Skin of body (tissue), 2 donors: ENCODE measurements around the gene BMP5. TPM values are rescaled to one million over a fixed set of nuclear protein-coding genes. Genes with fewer than 3 reads are reported as not detected.
"Not testable (repeated sequence)": the region's sequence is repeated elsewhere in the genome, so short reads cannot be mapped to it uniquely, and the experiment has no call there.

ENCODE experiments used
- DNase-seq: peaks from one replicate; lab custom pipeline; 2025; lab: John Stamatoyannopoulos, UW
- total RNA-seq: library from RNA; depleted of rRNA; stranded (reverse); fragments of >200 nt; gene quantifications from one replicate; pipeline ENCODE4 v1.2.3, GENCODE V29; 2014

The BMP5 gene
- total RNA-seq = 5.0 TPM

DNA sequence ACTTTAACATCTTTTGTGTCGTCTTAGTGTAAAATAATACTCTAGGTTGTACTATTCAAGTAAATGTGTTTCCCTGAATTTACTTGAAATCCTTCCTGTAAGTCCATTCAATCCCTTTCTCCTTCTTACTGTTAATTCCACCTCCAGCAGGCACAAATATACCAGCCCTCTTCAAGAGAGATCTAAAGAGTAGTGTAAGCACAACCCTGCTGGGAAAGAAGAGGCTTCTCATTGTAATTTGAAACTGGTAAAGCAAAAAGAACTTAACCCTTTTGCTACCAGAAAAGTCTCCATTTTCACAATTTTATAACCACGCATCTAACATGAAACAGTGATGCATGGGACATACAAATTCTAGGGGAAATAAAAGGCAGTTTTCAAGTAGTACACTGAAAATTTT lies at the start of gene BMP5:
Gene BMP5, minus strand, starts transcription at position 191 of the 400 bp plus-strand sequence. CDS start 725 bp downstream, outside the sequence.
- no peak for DNase-seq

DNA sequence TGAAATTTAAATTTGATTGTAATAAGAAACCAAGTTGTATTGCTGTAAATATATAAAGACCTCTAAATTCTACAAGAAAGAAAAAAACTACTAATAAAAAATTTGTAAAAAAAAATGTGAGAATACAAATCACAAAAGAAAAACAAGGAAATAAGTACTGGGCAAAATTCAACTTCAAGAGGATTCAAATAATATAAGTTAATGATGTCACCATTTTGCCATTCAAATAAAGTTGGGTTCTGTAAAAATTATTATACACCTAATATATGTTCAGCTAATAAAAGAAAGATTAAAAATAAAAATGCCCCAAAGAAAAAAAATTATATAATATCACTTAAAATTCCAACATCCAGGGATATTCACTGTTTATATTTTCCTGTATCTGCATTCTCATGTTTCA lies 47.0 kb upstream of the BMP5 start:
- no peak for DNase-seq

DNA sequence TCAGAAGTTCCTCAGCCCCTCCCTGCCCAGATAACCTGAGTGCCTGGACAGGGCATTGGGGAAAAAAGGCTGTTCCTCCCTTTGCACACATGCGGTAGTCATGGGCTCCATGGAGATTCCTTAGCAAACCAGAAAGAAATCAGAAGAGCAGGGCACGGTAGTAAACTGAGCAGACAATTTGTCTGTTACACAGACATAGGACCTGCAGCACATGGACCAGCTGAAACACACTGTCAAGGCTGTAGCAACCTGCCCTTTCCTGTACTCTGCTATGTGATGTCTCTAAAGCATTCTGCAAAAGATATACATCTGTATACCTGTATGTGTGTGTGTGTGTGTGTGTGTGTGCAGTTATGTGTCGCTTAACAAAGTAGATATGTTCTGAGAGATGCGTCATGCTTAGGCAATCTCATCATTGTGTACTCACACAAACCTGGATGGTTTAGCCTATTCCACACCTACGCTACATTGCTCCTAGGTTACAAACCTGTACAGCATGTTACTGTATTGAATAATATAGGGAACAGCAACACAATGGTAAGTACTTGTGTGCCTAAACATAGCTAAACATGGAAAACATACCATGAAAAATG lies 44.4 kb upstream of the BMP5 start:
- DNase-seq = no peak

DNA sequence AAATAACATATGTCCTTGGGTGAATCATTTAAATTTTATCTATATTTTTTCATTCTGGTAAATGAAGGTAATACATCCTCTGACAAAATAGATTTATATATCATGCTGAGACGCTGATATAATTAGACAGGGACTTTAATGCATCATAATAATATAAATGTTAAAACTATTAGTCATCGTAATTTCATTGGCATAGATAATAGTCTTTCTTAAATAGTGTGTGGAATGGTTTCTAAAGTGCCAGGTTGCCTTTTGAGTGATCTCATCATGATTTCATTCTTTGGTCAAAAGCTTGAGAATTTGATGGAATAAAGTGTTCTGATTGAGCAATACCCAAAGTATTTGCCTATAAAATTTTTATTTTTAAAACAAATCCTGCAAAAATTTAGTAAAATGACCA lies 43.2 kb upstream of the BMP5 start:
- no peak for DNase-seq

DNA sequence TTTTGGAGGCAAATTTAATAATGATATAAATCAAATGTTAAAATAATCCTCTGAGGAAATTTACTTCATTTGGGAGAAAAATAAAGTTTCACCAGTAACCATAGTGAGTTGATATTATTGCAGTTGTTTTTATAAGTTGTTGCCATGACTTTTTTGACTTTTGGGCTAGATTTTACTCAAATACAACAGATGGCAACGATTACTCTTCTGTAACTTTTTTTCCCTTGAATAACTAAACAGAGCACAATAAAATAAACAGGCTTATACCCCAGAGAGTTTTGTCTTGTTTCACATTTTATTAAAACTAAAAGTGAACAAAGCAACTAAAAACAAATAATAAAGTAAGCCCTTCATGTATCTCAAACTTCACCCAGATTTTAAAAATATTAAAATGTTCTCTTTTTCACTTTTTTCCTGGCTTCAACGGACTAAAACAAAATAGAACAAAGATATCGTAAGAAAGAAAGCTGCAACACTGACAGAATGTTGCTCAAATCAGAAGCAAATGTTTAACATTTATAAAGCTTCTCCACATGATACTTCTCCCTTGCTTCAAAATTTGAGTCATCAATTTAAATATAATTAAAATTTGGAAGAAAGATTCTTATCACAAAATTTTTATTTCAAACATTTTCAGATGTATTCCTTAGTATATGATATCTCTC lies 42.5 kb upstream of the BMP5 start:
- peak; percentile 90 for DNase-seq

DNA sequence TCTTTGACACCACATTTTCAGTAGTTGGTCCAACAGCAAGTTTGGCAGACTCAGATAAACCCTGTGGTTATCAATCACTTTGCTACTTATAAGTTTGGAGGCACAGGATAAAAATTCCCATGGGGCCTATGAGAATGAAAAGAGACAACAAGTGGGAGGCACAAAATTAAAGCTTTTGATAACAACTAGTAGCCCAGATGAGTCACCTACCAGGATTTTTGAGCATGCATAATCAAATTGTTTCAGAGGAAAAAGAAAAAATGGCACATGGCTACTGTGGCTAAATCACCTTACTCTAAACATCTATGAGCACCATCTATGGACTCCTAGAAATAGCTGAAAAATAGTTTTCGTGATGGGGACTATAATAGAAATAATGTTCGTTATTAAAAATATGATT lies 40.8 kb upstream of the BMP5 start:
- no peak for DNase-seq

DNA sequence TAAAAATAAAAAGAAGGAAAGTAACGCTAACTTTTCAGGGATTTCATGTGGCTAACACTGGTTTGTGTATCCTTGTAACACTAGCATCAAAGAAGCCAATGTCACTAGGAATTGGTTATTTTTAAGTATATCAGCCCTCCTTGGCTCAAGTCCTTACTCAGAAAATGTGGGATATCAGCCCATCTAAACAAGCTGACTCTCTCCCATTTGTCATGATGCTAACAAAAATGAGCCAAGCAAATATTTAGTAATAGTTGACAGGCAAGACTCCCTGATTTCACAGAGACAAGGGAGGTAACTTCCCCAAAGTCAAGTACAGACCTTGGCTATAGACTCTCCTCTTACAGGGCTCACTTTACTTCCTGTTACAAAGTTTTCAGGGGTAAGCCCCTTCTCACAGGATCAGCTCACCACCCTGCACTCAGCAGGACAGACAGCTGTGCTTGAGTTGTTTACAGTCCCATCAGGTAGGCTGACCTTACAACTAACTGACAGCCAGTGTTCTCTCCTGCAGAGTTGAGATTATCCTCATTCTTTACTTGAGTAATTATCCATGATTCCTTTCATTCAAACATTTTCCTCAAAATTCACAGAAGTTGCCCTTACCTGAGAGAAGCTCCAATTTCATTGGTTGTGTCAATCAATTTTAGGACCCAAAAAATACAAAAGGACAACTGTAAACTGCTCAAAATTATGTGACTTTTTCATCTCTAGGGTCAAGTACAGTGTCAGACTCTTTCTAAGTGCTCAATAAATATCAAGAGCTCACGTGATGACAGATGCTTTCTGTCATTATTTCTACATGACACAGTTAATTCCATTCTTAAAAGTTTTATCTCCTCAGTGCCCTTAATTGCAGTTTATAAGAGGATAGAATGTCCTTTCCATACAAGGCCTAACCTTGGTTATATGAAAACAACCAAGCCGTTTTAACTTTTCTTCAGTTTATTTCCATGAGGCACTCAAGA lies 38.1 kb upstream of the BMP5 start:
- no peak for DNase-seq

DNA sequence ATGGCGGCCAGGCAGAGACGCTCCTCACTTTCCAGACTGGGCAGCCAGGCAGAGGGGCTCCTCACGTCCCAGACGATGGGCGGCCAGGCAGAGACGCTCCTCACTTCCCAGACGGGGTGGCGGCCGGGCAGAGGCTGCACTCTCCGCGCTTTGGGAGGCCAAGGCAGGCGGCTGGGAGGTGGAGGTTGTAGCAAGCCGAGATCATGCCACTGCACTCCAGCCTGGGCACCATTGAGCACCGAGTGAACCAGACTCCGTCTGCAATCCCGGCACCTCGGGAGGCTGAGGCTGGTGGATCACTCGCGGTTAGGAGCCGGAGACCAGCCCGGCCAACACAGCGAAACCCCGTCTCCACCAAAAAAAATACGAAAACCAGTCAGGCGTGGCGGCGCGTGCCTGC lies 35.1 kb upstream of the BMP5 start:
- DNase-seq = not testable (repeated sequence)

DNA sequence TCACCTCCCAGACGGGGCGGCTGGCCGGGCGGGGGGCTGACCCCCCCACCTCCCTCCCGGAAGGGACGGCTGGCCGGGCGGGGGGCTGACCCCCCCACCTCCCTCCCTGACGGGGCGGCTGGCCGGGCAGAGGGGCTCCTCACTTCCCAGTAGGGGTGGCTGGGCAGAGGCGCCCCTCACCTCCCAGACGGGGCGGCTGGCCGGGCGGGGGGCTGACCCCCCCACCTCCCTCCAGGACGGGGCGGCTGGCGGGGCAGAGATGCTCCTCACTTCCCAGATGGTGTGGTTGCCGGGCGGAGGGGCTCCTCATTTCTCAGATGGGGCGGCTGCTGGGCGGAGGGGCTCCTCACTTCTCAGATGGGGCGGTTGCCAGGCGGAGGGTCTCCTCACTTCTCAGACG lies 34.5 kb upstream of the BMP5 start:
- DNase-seq = not testable (repeated sequence)

DNA sequence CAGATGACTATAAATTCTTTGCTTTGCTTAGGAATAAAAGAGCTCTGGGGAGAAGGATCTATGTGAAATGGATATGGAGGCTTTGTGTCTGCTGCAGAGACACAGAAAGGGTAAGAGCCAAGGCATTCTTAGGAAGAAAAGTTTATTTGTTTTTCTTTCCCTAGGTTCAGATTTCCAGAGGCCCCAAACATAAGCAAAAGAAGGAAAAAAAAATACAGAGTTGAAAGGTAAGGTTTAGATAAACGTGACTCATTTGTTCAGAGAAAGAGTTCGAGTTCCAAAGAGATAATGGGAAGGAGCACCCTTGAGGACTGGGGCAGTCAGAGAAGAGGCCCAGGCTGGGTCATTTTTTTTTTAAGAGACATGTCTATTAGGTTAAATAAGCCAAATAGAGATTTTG lies 27.4 kb upstream of the BMP5 start:
- DNase-seq = no peak

DNA sequence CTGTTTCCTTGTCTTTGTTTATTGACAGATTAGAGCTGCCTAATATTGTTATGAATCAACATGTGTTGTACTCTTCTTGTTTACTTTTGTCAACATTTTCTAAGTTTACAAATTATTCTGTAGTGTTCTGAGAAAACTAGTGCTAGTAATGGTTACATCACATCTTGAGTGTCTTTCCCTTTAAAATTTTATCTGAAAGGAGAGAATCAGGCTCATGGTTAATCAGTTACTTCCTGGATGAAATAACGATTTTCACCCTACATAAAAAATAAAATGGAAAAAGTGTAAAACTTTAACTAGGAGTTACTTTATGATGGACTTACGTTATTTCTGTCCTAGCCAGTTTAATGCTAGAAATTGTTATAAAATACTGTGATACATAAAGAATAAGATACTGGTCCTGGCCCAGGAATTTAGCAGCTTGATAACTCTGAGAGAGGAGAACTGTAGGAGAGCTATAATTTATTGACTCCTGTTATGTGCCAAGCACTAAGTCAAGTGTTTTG lies 26.4 kb upstream of the BMP5 start:
- DNase-seq = no peak

DNA sequence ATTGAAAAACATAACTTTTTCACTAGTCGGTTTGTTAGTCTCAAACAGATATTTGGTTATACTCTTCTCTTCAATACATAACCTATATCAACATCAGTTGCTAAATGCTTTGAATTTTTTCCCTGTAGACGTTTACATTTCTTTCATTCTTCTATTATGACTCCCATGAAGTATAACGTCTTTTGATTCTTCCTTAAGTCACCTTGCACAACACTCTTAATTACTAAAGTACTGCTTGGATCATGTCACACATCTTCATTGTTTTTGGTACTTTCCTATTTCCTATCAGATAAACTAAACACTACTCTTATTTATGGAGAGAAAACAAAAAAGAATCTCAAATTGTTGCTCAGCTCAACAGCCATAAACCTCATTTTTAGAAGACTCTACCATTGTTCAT lies 23.0 kb upstream of the BMP5 start:
- no peak for DNase-seq

DNA sequence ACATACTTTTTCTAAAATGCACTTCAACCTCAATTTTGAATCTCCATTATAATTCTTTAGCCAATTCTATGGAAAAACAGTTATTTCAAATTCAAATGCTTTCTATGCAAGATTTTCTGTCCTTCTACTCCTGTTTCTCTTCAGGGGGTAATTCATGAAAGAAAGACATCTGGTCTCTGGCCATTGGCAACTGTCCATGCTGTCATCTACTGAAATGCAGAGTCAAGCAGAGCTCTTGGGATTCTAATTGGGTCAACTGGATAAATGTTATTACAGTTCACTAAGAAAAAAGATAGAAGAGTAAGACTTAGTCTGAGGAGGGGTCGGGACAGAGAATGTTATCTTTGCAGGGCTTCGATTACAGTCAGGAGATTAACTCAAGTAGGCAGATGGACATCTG lies 22.0 kb upstream of the BMP5 start:
- DNase-seq = no peak

DNA sequence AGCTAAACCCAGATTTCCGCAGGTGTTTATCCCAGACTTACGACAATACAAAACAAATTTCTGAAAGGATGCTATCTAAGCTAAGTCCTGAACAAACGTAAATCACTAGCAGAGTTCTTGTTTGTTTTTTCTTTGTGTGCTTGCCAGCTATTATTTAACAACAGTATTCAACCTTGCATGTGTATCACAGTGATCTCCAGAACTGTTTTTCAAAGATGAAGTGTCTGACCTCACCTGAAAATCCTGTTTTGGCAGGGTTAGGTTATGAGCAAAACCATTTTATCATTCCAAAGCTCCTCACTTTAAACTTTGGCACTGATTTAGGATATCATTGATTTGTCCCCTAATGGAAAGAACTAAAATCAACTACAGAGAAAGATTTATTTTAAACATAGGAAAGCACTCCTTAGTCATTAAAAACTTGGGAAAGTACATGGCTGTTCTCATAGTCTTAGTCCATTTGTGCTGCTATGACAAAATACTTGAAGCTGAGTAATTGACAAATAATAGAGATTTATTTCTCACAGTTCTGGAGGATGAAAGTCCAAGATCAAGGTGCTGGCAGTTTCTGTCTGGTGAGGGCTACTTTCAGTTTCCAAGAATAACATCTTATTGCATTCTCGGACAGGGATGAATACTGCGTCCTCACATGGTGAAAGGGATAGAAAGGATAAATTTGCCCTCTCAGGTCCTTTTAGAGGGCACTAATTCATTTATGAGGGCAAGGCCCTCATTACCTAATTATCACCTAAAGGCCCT lies 20.8 kb upstream of the BMP5 start:
- DNase-seq = no peak

DNA sequence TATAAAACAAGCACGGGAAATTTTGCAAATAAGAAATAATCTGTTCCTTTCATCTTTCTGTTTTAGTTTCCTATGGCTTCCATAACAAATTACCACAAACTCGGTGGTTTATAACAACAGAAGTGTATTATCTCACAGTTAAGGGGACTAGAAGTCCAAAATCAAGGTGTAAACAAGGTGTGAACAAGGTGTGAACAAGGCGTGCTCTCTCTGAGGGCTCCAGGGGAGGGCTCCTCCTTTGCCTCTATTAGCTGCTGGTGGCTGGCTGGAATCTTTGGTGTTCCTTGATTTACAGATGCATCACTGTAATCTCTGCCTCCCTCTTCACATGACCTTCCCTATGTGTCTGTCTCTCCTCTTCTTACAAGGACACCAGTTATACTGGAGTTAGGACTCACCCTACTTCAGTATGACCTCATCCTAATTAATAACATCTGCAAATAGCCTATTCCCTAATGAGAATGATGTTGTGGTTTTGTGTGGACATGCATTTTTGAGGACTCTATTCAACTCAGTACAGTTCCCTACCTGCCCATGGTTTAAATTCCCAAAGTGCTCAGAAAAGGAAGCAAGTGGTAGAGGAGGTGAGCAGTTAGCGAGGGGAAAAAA lies 17.5 kb upstream of the BMP5 start:
- no peak for DNase-seq

DNA sequence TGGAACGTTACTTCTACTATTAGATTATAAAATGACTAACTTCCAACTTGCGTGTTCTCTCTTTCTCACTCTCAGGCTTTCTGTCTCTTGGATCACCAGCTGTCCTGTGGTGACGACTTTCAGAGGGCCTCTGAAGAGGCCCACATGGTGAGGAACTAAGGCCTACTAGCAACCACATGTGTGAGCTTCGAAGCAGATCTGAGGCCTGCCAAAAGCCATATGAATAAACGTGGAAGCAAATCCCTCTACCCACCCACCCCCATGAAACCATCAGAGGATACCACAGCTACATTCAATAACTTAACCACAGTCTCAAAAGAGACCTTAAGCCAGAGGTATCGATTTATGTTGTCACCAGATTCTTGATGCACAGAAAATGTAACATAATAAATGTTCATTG lies 13.5 kb upstream of the BMP5 start:
- no peak for DNase-seq

DNA sequence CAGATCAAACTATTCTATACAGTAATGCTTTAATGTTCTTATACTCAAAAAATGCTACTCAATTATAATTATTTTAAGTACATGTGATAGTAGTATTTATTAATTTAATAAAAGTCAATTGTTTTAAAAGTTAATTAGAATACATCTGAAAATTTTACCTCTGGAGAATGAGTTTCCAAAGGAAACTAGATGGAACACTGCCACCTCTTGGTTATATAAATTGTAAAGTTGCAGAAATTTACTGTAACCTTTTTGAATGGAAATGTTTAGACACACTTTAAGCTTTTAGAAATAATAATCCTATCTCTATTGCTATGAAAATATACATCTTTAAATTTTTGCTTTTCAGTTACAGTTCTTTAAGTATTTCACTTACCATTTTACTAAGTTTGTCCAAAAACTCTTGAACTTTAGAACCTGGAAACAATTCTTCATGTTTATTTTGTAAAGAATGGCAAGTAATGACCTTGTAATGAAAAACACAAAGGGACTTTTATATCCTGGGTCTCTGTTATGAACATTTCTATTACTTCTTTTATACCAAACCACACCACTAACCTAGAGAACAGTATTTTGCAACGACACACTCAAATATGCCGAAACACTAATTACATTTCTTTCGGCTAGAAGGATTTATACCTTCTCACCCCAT lies 10.9 kb upstream of the BMP5 start:
- DNase-seq = no peak

DNA sequence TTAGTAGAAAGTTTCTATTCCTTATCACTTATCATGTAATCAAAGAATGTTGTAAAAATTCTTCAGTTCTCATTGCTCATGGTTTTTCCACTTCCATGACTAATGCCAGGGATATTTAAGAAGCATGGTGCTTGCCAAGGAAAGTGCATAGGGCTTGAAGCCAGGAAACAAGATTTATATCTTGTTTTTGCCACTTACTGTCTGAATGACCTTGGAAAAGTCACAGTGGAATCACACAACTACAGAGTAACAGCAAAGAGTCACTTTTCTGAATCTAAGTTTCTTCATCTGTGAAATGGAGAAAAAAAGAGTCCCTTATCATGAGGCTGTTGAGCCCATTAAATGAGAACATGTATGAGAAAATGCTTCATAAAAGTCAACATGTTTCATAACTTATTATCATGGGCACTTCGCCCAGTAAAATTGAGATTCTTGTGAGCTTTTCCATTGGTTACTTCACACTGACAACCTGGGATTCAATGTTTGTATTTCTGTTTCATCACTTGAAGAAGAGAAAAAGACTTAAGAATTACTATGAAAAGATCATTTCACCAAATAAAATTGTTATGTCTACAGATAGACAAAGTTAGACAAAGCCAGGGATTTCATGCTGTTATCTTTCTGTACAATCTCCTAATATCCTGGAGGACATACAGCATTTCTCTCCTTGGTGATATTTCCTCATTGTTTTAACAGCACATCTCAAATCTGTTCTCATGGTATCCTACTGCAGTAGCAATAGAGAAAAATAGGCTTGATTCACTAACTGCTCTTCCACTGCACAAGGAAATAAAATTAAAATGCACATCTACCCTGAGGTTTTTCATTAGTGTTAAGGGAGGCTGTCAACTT lies 7.6 kb upstream of the BMP5 start:
- DNase-seq = no peak

DNA sequence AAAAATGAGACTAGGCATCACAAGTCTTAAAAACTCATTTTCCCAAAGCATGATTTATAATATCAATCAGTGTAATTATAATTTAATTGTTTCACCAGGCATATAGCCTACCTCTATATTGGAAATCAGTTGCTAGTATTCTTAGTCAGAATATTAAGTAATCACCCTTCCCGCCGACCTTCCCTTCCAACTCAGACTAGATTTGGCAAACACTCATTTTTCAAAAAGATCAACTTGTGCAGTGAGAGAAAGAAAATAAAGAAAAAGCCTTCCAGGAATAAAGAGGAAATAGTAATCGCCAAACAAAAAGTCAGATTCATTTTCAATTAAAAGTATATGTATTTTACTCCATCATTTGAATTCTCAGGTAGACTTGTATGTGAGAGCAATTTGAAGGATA lies 1.9 kb upstream of the BMP5 start:
- DNase-seq = no peak

DNA sequence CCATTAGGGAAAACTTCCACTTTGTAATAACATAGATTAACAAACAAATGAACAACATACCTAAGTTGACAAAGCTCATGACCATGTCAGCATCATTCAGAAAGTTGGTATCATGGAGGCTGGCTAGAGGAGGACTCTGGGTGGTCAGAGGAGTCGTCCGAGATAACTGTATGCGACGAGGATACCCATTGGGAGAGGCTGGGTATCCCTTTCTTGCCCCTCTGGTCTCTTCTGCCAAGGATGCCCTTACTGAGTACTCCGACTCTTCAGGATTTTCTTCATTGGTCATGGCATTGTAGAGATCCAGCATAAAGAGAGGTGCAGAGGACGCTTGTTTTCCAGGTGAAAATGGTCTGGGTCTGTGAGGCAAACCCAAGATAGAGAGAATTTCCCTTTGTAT lies 1.1 kb downstream of the BMP5 start:
- no peak for DNase-seq
